HEK293 (cell line): Measurements from ENCODE around the gene GUK1.

Experiments
- BCL11A ChIP-seq: fragments of 450-650 bp; formaldehyde crosslinking; IDR thresholded peaks from 2 replicates; pipeline ENCODE4 v1.5.1; 2016; ENCODE audit warnings: low read depth, missing biosample characterization, missing genetic modification characterization
- CTCF ChIP-seq: fragments of 450-650 bp; formaldehyde crosslinking; IDR thresholded peaks from 2 replicates; pipeline ENCODE4 v1.5.1; 2016; ENCODE audit warnings: missing biosample characterization, missing genetic modification characterization
- ZBTB17 ChIP-seq: fragments of 450-650 bp; formaldehyde crosslinking; IDR thresholded peaks from 2 replicates; pipeline ENCODE4 v1.5.1; 2016; ENCODE audit warnings: missing biosample characterization, missing genetic modification characterization
- ZFP3 ChIP-seq: fragments of 450-650 bp; formaldehyde crosslinking; IDR thresholded peaks from 2 replicates; pipeline ENCODE4 v1.5.1; 2016; ENCODE audit warnings: low read depth, missing biosample characterization, missing genetic modification characterization
- ZNF184 ChIP-seq: fragments of 450-650 bp; IDR thresholded peaks from 2 replicates; pipeline ENCODE4 v1.5.1; 2018; ENCODE audit warnings: missing biosample characterization, mild to moderate bottlenecking, missing genetic modification characterization
- ZNF558 ChIP-seq: fragments of 450-650 bp; formaldehyde crosslinking; IDR thresholded peaks from 2 replicates; pipeline ENCODE4 v1.5.1; 2016; ENCODE audit warnings: missing biosample characterization, missing genetic modification characterization
- ZSCAN16 ChIP-seq: fragments of 450-650 bp; formaldehyde crosslinking; IDR thresholded peaks from 2 replicates; pipeline ENCODE4 v1.5.1; 2016; ENCODE audit warnings: missing biosample characterization, missing genetic modification characterization

GRCh38 chr1:228110556-228110955 lies 29.5 kb upstream of the GUK1 start:
- no peak for TF ChIP-seq ZSCAN16 (tag by site-specific recombination)
- TF ChIP-seq CTCF: no peak
- no peak for TF ChIP-seq ZBTB17 (tag by site-specific recombination)
- TF ChIP-seq BCL11A (tag by site-specific recombination): no peak
- TF ChIP-seq ZNF558 (tag by site-specific recombination): no peak
- TF ChIP-seq ZFP3 (tag by site-specific recombination): no peak
- no peak for TF ChIP-seq ZNF184 (tag by site-specific recombination)
